ACC112 (cell line): Measurements from ENCODE around the gene XIRP1.

Experiments used
- H2AFZ ChIP-seq: fragments of 200-600 bp; sonication (generic); one replicate; pipeline ENCODE4 v1.6.0; 2017; ENCODE audit warnings: antibody characterized with exemption, low read length; ENCODE audit not compliant: unreplicated experiment
- H3K27ac ChIP-seq: fragments of 200-600 bp; sonication (generic); 2 replicates; pipeline ENCODE4 v1.5.1; 2014; ENCODE audit warnings: low read depth, mild to moderate bottlenecking, antibody characterized with exemption, low read length, moderate library complexity
- H3K27me3 ChIP-seq: fragments of 200-600 bp; sonication (generic); 2 replicates; pipeline ENCODE4 v1.6.1; 2014; ENCODE audit warnings: mild to moderate bottlenecking, antibody characterized with exemption, low read length, moderate library complexity, mixed read lengths; ENCODE audit not compliant: insufficient read depth
- H3K36me3 ChIP-seq: fragments of 200-600 bp; sonication (generic); 2 replicates; pipeline ENCODE4 v1.6.1; 2016; ENCODE audit warnings: mild to moderate bottlenecking, antibody characterized with exemption, low read length, moderate library complexity, mixed read lengths; ENCODE audit not compliant: insufficient read depth
- H3K4me1 ChIP-seq: fragments of 200-600 bp; sonication (generic); one replicate; pipeline ENCODE4 v1.6.1; 2016; ENCODE audit warnings: low read length, mixed read lengths; ENCODE audit not compliant: insufficient read depth, unreplicated experiment, control insufficient read depth
- H3K4me3 ChIP-seq: fragments of 200-600 bp; sonication (generic); 2 replicates; pipeline ENCODE4 v1.5.1; 2014; ENCODE audit warnings: mild to moderate bottlenecking, low read depth, low read length
- H3K79me2 ChIP-seq: fragments of 200-600 bp; sonication (generic); one replicate; pipeline ENCODE4 v1.6.0; 2016; ENCODE audit warnings: low read length; ENCODE audit not compliant: control insufficient read depth, unreplicated experiment, insufficient read depth

XIRP1 gene

GRCh38 chr3:39149059-39149455 is 43.3 kb downstream of the XIRP1 start:
- Histone ChIP-seq H3K4me1 (peaks cover 63% of the 10 kb centered on the region), H3K27ac (peak overlapping the region; percentile 85; the same call in 1 of the 2 replicates), H3K27me3 (no peaks in the 10 kb centered on the region), H3K79me2 (peaks cover 71% of the 10 kb centered on the region), H3K36me3 (peaks cover 13% of the 10 kb centered on the region; the same call in 1 of the 2 replicates), H3K4me3 (no peak overlapping the region), H2AFZ (no peak overlapping the region)

DNA sequence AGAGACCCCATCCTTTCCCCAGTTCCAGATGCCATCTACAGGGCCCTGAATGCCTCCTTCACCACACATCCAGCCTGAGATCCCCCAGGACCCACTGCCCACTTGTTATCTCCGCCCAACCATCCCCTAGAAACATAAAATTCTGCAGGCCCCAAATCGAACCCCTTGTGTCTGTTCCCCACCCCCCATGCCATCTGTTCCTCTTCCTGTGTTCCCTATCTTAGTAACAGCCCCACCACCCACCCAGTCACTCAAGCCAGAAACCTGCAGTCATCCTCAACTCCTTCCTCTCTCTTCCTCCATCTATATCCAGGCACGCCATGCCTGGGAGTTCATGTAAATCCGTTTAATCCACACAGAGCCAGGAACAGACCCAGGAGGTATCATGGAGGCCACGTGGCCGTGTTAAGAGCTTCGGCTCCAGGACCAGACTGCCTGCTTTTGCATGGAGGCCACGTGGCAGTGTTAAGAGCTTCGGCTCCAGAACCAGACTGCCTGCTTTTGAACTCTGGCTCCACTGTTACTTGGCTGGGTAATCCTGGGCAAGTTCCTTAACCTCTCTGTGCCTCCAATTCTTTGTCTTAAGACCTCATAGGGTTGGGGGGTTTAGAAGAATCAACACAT is 43.8 kb downstream of the XIRP1 start:
- Histone ChIP-seq H3K4me1 (peaks cover 63% of the 10 kb centered on the region), H3K36me3 (peaks cover 13% of the 10 kb centered on the region; the same call in 1 of the 2 replicates), H3K79me2 (peaks cover 76% of the 10 kb centered on the region), H3K27me3 (no peaks in the 10 kb centered on the region), H2AFZ (no peak overlapping the region), H3K4me3 (peak overlapping the region; percentile 35), H3K27ac (peak overlapping the region; percentile 85)

DNA sequence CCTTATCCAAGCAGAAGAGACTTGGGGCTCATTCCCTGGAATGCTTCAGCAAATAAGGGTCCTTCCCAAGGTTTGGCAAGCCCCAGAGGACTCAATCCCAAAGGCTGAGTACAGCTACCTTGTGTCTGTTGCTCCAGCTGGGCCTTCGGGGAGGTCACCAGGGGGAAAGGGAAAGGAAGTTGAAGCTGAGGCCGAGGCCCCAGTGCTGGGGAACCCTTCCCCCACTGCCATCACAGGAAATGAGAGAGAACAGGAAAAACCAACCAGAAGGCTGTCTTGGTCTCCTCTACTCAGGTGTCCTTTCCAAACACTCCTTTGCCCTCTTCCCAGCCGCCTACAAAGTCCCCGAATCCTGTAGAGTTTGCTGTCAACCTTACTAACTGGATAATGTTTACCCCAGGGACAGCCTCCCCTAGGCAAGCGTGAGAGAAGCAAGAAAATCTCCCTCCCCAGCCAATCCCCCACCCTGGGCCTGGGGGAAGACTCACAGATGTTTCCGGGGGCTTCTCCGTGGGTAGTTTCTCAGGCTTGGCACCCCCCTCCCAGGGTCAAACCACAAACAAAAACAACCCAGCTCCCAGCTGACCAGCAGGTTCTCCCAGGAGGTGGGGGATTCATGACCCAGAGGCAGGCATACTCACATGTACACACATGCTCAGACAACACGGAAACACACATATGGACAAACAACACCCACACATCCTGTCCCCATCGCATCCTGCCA is 44.5 kb downstream of the XIRP1 start:
- H2AFZ ChIP-seq: no peak overlapping the region
- peak overlapping the region; percentile 85 for H3K27ac ChIP-seq
- no peaks in the 10 kb centered on the region for H3K27me3 ChIP-seq
- peaks cover 63% of the 10 kb centered on the region for H3K4me1 ChIP-seq
- peaks cover 77% of the 10 kb centered on the region for H3K79me2 ChIP-seq
- peak overlapping the region; percentile 35 for H3K4me3 ChIP-seq
- H3K36me3 ChIP-seq: peaks cover 13% of the 10 kb centered on the region; the same call in 1 of the 2 replicates

- H2AFZ ChIP-seq: no peak overlapping the region
- H3K4me3 ChIP-seq: peak overlapping the region; percentile 46
- H3K27ac ChIP-seq: peak overlapping the region; percentile 85
- H3K27me3 ChIP-seq: no peaks in the 10 kb centered on the region
- peaks cover 80% of the 10 kb centered on the region for H3K79me2 ChIP-seq
- H3K36me3 ChIP-seq: peaks cover 17% of the 10 kb centered on the region; the same call in 1 of the 2 replicates
- peaks cover 69% of the 10 kb centered on the region for H3K4me1 ChIP-seq
Observed at GRCh38 chr3:39146611-39147591, 45.5 kb downstream of the XIRP1 start.

DNA sequence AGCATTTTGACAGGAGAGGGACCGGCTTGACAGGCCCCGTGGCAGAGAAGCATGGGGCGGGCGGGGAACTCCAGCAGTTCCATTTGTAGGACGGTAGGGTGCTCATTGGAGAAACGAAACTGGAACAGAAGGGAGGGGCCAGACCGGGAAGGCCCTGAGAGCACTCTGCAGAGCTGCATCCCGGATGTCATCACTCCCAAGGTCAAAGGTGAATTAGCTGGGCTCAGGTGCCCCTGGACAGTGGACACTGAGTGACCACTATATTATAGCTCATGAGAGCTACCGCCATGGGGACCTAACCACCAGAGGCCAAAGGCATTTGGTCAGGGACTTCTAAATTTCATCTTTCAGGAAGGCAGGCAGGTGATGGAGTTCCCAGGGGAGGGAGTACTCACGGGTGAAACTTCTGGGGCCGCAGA is 46.3 kb downstream of the XIRP1 start:
- peaks cover 80% of the 10 kb centered on the region for H3K79me2 ChIP-seq
- no peaks in the 10 kb centered on the region for H3K27me3 ChIP-seq

DNA sequence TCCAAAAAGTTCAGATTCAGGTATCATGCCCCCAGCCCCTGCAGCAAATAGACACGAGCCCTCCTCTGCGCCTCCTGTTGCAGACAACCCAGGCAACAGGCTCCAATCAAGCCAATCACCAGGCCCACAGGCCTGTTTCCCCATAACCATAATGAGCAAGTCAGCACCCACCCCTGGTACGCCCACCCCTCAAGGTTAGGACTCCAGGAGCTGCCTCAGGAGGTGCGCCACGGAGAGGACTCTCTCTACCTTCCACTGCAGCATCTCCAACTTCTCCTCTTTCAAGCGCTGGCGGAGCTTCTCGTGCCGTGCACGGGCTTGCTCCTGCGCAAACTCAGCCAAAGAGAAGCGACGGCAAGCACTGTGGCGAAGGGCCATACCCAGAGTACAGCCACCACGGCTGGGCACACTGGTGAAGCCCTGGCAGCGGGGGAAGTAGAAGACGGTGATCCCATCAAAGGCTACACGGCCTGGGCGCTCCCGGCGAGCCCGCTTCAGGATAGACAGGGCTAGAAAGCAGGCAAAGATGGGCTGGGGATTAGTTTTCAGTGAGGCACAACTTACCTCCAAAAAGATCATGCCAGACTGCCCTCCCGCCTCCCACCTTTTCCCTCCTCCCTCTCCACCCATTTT is 47.5 kb downstream of the XIRP1 start:
- Histone ChIP-seq H3K79me2 (peaks cover 71% of the 10 kb centered on the region), H3K36me3 (peaks cover 19% of the 10 kb centered on the region; the same call in 1 of the 2 replicates), H3K4me1 (peaks cover 63% of the 10 kb centered on the region)

More for the DNA sequence above, 46.3 kb downstream of the XIRP1 start:
- peaks cover 17% of the 10 kb centered on the region; the same call in 1 of the 2 replicates for H3K36me3 ChIP-seq
- H3K4me3 ChIP-seq: 0 out of 2 replicates have a peak overlapping the region, but pooled peaks have one; percentile 46
- H3K27ac ChIP-seq: peak overlapping the region; percentile 85
- no peak overlapping the region for H2AFZ ChIP-seq
- H3K4me1 ChIP-seq: peaks cover 69% of the 10 kb centered on the region

DNA sequence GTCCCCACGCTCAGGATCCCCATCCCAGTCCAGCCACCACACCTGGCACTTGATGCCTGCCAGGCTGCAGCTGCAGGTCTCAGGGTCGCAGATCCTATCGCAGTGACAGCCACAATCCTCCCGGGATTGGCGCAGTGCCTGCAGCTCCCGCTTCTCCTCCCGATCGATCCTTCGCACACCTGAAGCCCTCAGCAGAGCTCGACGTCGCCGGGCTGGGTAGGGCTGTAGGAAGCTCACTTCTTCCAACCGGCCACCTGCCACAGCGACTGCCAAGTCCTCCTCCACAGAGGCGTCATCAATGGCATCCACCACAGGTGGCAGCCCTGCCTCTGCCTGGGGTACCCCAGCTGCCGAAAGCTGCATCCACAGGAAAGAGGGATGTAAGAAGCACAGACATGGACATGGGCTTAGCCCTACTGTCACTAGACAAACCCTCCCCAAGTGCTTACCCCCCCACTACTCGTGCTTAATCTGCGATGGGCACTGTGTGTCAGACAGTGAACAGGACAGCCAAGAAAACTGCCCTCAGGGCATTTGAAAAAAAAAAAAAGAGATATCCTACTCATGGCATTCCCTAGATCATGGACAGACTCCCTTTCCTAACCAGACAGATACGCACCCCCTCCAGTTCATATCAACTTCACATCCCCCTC is 48.2 kb downstream of the XIRP1 start:
- peaks cover 19% of the 10 kb centered on the region; the same call in 1 of the 2 replicates for H3K36me3 ChIP-seq
- H3K27me3 ChIP-seq: no peaks in the 10 kb centered on the region
- H3K79me2 ChIP-seq: peaks cover 64% of the 10 kb centered on the region
- no peak overlapping the region for H3K27ac ChIP-seq
- H2AFZ ChIP-seq: no peak overlapping the region
- no peak overlapping the region for H3K4me3 ChIP-seq
- H3K4me1 ChIP-seq: peaks cover 57% of the 10 kb centered on the region

More for the DNA sequence above, 47.5 kb downstream of the XIRP1 start:
- Histone ChIP-seq H3K27ac (no peak overlapping the region), H3K4me3 (no peak overlapping the region), H3K27me3 (no peaks in the 10 kb centered on the region), H2AFZ (no peak overlapping the region)

GRCh38 chr3:39143051-39143885 is 49.1 kb downstream of the XIRP1 start:
- Histone ChIP-seq H3K4me3 (no peak overlapping the region), H3K4me1 (peaks cover 47% of the 10 kb centered on the region), H3K27me3 (no peaks in the 10 kb centered on the region), H3K36me3 (peaks cover 19% of the 10 kb centered on the region; the same call in 1 of the 2 replicates), H2AFZ (no peak overlapping the region), H3K79me2 (peaks cover 55% of the 10 kb centered on the region), H3K27ac (no peak overlapping the region)

DNA sequence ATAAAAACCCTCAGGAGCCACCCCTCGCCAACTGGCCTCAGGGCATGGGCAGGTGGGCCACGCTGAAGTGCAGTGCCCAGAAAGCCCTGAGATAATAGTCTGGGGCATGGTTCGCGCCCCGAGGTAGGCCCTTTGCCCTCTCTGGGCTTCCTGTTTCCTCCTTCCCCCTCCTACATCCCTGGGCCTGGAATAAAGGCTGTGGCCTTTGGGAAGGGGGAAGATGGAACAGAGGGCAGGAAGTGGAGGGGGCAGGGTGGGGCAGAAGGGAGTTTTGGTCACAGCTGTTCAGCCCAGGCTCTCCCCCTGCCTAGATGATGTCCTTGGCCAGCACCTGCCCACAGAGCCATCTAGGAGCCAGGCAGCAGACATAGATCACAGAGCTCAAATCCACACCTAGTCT is 50.3 kb downstream of the XIRP1 start:
- no peaks in the 10 kb centered on the region for H3K27me3 ChIP-seq
- peaks cover 47% of the 10 kb centered on the region for H3K79me2 ChIP-seq
- peaks cover 19% of the 10 kb centered on the region; the same call in 1 of the 2 replicates for H3K36me3 ChIP-seq
- peaks cover 35% of the 10 kb centered on the region for H3K4me1 ChIP-seq
- H2AFZ ChIP-seq: no peak overlapping the region
- no peak overlapping the region for H3K4me3 ChIP-seq
- H3K27ac ChIP-seq: no peak overlapping the region
